A673 (cell line): Measurements from ENCODE around the gene WNT2. TPM values are rescaled to one million over a fixed set of nuclear protein-coding genes. Genes with fewer than 3 reads are reported as not detected.

Experiments used
- BruUV-seq: library from RNA; stranded (reverse); fragments of 400-500 nt; replicated peaks from 2 replicates; lab custom pipeline; 2021; lab: Mats Ljungman, UMichigan
- CTCF ChIA-PET: fragments of 300-600 bp; sonication (Branson Sonifier 250); formaldehyde crosslinking; loops from one replicate; lab custom pipeline; 2022; ENCODE audit warnings: antibody characterized with exemption; lab: Charles Lee
- POLR2A ChIA-PET: fragments of 300-600 bp; sonication (Branson Sonifier 250); formaldehyde crosslinking; loops from one replicate; lab custom pipeline; 2022; ENCODE audit warnings: antibody characterized with exemption; ENCODE audit not compliant: low non-redundant PET; lab: Charles Lee
- DNase-seq: peaks from one replicate; pipeline ENCODE4 v3.0.0-alpha.2; 2015; ENCODE audit warnings: low spot score
- H3K27ac ChIP-seq: fragments of 200-600 bp; sonication (generic); 2 replicates; pipeline ENCODE4 v1.5.1; 2016; ENCODE audit warnings: mixed run types, low read depth, mild to moderate bottlenecking, mixed read lengths, antibody characterized with exemption, low read length; ENCODE audit not compliant: poor library complexity, severe bottlenecking
- H3K27me3 ChIP-seq: fragments of 200-600 bp; sonication (generic); replicated peaks from 2 replicates; pipeline ENCODE4 v1.6.1; 2017; ENCODE audit warnings: mixed run types, low read depth, mild to moderate bottlenecking, mixed read lengths, antibody characterized with exemption, low read length; ENCODE audit not compliant: insufficient read depth, poor library complexity
- H3K36me3 ChIP-seq: fragments of 200-600 bp; sonication (generic); 2 replicates; pipeline ENCODE4 v1.6.1; 2016; ENCODE audit warnings: mixed run types, mild to moderate bottlenecking, mixed read lengths, antibody characterized with exemption, low read length; ENCODE audit not compliant: insufficient read depth, poor library complexity, severe bottlenecking
- H3K4me1 ChIP-seq: fragments of 200-600 bp; sonication (generic); 2 replicates; pipeline ENCODE4 v1.6.1; 2017; ENCODE audit warnings: mixed run types, mild to moderate bottlenecking, mixed read lengths, antibody characterized with exemption, low read length; ENCODE audit not compliant: insufficient read depth, poor library complexity, severe bottlenecking
- H3K4me3 ChIP-seq: fragments of 200-600 bp; sonication (generic); 2 replicates; pipeline ENCODE4 v1.5.1; 2016; ENCODE audit warnings: low read depth, mixed run types, mild to moderate bottlenecking, mixed read lengths, low read length; ENCODE audit not compliant: poor library complexity, severe bottlenecking
- H3K9me3 ChIP-seq: fragments of 200-600 bp; sonication (generic); 2 replicates; pipeline ENCODE4 v1.6.1; 2016; ENCODE audit warnings: mixed run types, low read depth, mild to moderate bottlenecking, mixed read lengths, antibody characterized with exemption, low read length; ENCODE audit not compliant: poor library complexity, severe bottlenecking
- EZH2 ChIP-seq: fragments of 200-600 bp; sonication (generic); IDR thresholded peaks from 2 replicates; pipeline ENCODE4 v1.6.1; 2017; ENCODE audit warnings: borderline replicate concordance, low read depth, mild to moderate bottlenecking, mixed read lengths, antibody characterized with exemption, low read length; ENCODE audit not compliant: poor library complexity, severe bottlenecking
- intact Hi-C: fragments of 100-400 bp; cut with micrococcal nuclease; formaldehyde crosslinking; loops from one replicate; pipeline ENCODE4 v1.10.0; 2022; ENCODE audit not compliant: unreplicated experiment
- total RNA-seq: library from RNA; stranded (reverse); gene quantifications from 2 replicates; pipeline ENCODE4 v1.2.3, GENCODE V29; 2021
- TF ChIP-seq, protein P1 (sequence below): fragments of 300-800, 200-600 bp; sonication (generic); conservative IDR thresholded peaks from 2 replicates; pipeline ENCODE4 v1.5.1; 2017; ENCODE audit warnings: low read depth, mild to moderate bottlenecking, antibody characterized with exemption, low read length, moderate library complexity, mixed read lengths

WNT2 gene
- total RNA-seq, 1 experiment from 2014 or later: not detected

DNA sequence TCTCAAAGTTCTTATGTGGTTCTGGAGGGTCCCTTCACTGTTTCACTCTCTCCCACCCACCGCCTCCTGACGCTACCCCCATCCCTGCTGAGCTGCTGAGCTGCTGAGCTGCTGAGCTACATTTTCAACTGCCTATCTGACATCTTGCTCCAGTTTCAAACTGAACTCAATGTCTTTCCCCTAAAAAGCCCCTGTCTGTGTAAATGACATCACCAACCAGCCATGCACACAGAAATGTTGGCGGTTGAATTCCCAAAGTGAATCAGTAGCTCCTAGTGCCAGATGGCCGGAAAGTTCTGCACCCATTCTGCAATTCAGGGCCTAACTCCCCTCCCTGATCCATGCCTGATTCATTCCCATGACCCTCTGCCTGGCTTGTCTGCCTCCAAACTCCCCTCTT is 71.2 kb downstream of the WNT2 start:
- H3K27ac ChIP-seq: no peak overlapping the region
- no TSS peak for BruUV-seq
- CTCF ChIA-PET: no interaction called here

DNA sequence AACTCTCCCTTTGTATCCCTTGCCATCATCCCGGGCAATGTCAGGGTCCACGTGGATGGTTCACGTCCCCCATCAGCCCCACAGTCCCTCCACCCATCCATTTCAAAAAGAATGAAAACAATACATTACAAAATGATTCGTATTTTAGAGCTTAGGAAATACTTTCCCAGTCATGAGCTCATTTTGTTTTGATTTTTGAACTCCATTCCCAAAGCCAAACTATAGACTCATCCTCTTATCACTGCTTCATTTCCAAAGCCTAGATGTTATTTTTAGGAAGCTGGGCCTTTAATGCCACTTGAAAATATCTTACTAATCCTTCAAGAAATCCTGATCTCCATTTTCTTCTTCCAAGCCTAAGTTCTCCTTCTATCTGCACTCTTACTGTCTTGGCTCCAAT is 72.1 kb downstream of the WNT2 start:
- TF ChIP-seq, protein P1, sequence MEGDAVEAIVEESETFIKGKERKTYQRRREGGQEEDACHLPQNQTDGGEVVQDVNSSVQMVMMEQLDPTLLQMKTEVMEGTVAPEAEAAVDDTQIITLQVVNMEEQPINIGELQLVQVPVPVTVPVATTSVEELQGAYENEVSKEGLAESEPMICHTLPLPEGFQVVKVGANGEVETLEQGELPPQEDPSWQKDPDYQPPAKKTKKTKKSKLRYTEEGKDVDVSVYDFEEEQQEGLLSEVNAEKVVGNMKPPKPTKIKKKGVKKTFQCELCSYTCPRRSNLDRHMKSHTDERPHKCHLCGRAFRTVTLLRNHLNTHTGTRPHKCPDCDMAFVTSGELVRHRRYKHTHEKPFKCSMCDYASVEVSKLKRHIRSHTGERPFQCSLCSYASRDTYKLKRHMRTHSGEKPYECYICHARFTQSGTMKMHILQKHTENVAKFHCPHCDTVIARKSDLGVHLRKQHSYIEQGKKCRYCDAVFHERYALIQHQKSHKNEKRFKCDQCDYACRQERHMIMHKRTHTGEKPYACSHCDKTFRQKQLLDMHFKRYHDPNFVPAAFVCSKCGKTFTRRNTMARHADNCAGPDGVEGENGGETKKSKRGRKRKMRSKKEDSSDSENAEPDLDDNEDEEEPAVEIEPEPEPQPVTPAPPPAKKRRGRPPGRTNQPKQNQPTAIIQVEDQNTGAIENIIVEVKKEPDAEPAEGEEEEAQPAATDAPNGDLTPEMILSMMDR: no peak
- TF ChIP-seq EZH2: no peak
- H3K9me3 ChIP-seq: no peaks in the 10 kb centered on the region
- intact Hi-C loops: no loop called here
- H3K27ac ChIP-seq: no peak overlapping the region
- no peaks in the 10 kb centered on the region for H3K4me1 ChIP-seq
- no peaks in the 10 kb centered on the region for H3K36me3 ChIP-seq
- POLR2A ChIA-PET: no interaction called here
- CTCF ChIA-PET: no interaction called here
- no TSS peak for BruUV-seq
- no peak overlapping the region for H3K4me3 ChIP-seq
- no peak for DNase-seq
- no peaks in the 10 kb centered on the region for H3K27me3 ChIP-seq

More for the DNA sequence above, 71.2 kb downstream of the WNT2 start:
- H3K4me1 ChIP-seq: no peaks in the 10 kb centered on the region
- no peaks in the 10 kb centered on the region for H3K27me3 ChIP-seq
- H3K4me3 ChIP-seq: no peak overlapping the region
- POLR2A ChIA-PET: no interaction called here
- H3K36me3 ChIP-seq: no peaks in the 10 kb centered on the region
- H3K9me3 ChIP-seq: no peaks in the 10 kb centered on the region
- intact Hi-C loops: no loop called here
- TF ChIP-seq, protein P1: no peak
- no peak for TF ChIP-seq EZH2
- no peak for DNase-seq

DNA sequence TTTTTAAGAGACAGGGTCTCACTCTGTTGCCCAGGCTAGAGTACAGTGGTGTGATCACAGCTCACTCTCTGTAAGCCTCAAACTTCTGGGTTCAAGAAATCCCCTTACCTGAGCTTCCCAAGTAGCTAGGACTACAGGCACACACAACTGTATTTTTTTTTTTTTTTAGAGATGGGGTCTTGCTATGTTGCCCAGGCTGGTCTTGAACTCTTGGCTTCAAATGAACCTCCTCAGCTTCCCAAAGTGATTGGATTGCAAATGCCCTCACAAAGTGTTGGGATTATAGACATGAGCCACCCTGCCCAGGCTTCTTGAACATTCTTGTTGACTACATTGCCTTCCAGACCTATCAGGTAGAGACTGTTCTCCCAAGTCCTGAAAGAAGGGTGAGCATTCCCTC is 72.6 kb downstream of the WNT2 start:
- TF ChIP-seq EZH2: no peak
- TF ChIP-seq, protein P1: no peak
- Histone ChIP-seq H3K36me3 (no peaks in the 10 kb centered on the region), H3K4me1 (no peaks in the 10 kb centered on the region), H3K9me3 (no peaks in the 10 kb centered on the region), H3K27me3 (no peaks in the 10 kb centered on the region), H3K4me3 (no peak overlapping the region), H3K27ac (no peak overlapping the region)
- intact Hi-C loops: no loop called here
- ChIA-PET CTCF (no interaction called here), POLR2A (no interaction called here)
- no TSS peak for BruUV-seq
- no peak for DNase-seq
